Measurements from ENCODE around the gene MYLIP. TPM values are rescaled to one million over a fixed set of nuclear protein-coding genes. Genes with fewer than 3 reads are reported as not detected.

Gene MYLIP
- total RNA-seq, 1 experiment from 2014 or later: 42.2 TPM

- POLR2A ChIA-PET (ENCODE audit: unreplicated experiment): no interaction called here
- peaks cover 83% of the 10 kb centered on the region for H3K27me3 ChIP-seq (ENCODE audit: insufficient read depth, low read depth)
Observed at GRCh38 chr6:16190214-16190613, 61.3 kb downstream of the MYLIP start.

GRCh38 chr6:16196260-16196983 lies 67.5 kb downstream of the MYLIP start:
- no TSS peak for BruUV-seq (replicated peaks)
- no peaks in the 10 kb centered on the region; the same call in 1 of the 2 replicates for H3K9me2 ChIP-seq (ENCODE audit: insufficient read depth)
- DNase-seq: no peak
- H4K20me1 ChIP-seq (ENCODE audit: insufficient read depth): no peaks in the 10 kb centered on the region
- ChIA-PET CTCF (no interaction called here), POLR2A (ENCODE audit: unreplicated experiment) (no interaction called here)
- H3K4me1 ChIP-seq (replicated peaks; ENCODE audit: insufficient read depth): no peaks in the 10 kb centered on the region
- no peak overlapping the region for H3K27ac ChIP-seq
- intact Hi-C loops (cut with micrococcal nuclease; ENCODE audit: unreplicated experiment): no loop called here
- no peaks in the 10 kb centered on the region for H3K79me2 ChIP-seq (ENCODE audit: low read depth)
- no peaks in the 10 kb centered on the region for H3K9me3 ChIP-seq (ENCODE audit: insufficient read depth, low read depth)
- no peak for TF ChIP-seq CTCF (conservative IDR thresholded peaks at IDR 0.05)
- TF ChIP-seq EZH2 (IDR thresholded peaks at IDR 0.05; ENCODE audit: low read depth): no peak
- no peaks in the 10 kb centered on the region for H3K36me3 ChIP-seq (ENCODE audit: low read depth)
- H3K27me3 ChIP-seq (ENCODE audit: insufficient read depth, low read depth): peaks cover 66% of the 10 kb centered on the region
- H3K4me3 ChIP-seq: no peak overlapping the region
- no peaks in the 10 kb centered on the region for H3F3A ChIP-seq (ENCODE audit: insufficient read depth, low read depth)
- H3K4me2 ChIP-seq: no peak overlapping the region
- H2AFZ ChIP-seq: no peak overlapping the region

More at GRCh38 chr6:16190214-16190613, 61.3 kb downstream of the MYLIP start:
- H3K27ac ChIP-seq: no peak overlapping the region
- no peaks in the 10 kb centered on the region for H3K79me2 ChIP-seq (ENCODE audit: low read depth)
- DNase-seq: no peak
- H4K20me1 ChIP-seq (ENCODE audit: insufficient read depth): no peaks in the 10 kb centered on the region
- no peaks in the 10 kb centered on the region for H3F3A ChIP-seq (ENCODE audit: insufficient read depth, low read depth)
- no peaks in the 10 kb centered on the region for H3K9me3 ChIP-seq (ENCODE audit: insufficient read depth, low read depth)
- CTCF ChIA-PET: no interaction called here
- no peaks in the 10 kb centered on the region for H3K9me2 ChIP-seq (ENCODE audit: insufficient read depth)
- no peaks in the 10 kb centered on the region for H3K4me1 ChIP-seq (replicated peaks; ENCODE audit: insufficient read depth)
- no TSS peak for BruUV-seq (replicated peaks)
- no peak overlapping the region for H2AFZ ChIP-seq
- no peaks in the 10 kb centered on the region for H3K36me3 ChIP-seq (ENCODE audit: low read depth)
- H3K4me3 ChIP-seq: no peak overlapping the region
- intact Hi-C loops (cut with micrococcal nuclease; ENCODE audit: unreplicated experiment): no loop called here
- no peak overlapping the region for H3K4me2 ChIP-seq
- TF ChIP-seq EZH2 (IDR thresholded peaks at IDR 0.05; ENCODE audit: low read depth) (no peak), CTCF (conservative IDR thresholded peaks at IDR 0.05) (no peak)

GRCh38 chr6:16196984-16197546 lies 68.2 kb downstream of the MYLIP start:
- H2AFZ ChIP-seq: no peak overlapping the region
- CTCF ChIA-PET: no interaction called here
- no peak overlapping the region for H3K4me2 ChIP-seq
- no peaks in the 10 kb centered on the region for H3F3A ChIP-seq (ENCODE audit: insufficient read depth, low read depth)
- H3K79me2 ChIP-seq (ENCODE audit: low read depth): no peaks in the 10 kb centered on the region
- H3K9me3 ChIP-seq (ENCODE audit: insufficient read depth, low read depth): no peaks in the 10 kb centered on the region
- H4K20me1 ChIP-seq (ENCODE audit: insufficient read depth): no peaks in the 10 kb centered on the region
- no TSS peak for BruUV-seq (replicated peaks)
- no peaks in the 10 kb centered on the region for H3K4me1 ChIP-seq (replicated peaks; ENCODE audit: insufficient read depth)
- TF ChIP-seq EZH2 (IDR thresholded peaks at IDR 0.05; ENCODE audit: low read depth) (no peak), CTCF (conservative IDR thresholded peaks at IDR 0.05) (no peak)
- DNase-seq: no peak
- POLR2A ChIA-PET (ENCODE audit: unreplicated experiment): no interaction called here
- H3K27ac ChIP-seq: no peak overlapping the region
- H3K9me2 ChIP-seq (ENCODE audit: insufficient read depth): no peaks in the 10 kb centered on the region; the same call in 1 of the 2 replicates
- peaks cover 68% of the 10 kb centered on the region for H3K27me3 ChIP-seq (ENCODE audit: insufficient read depth, low read depth)
- H3K4me3 ChIP-seq: no peak overlapping the region
- intact Hi-C loops (cut with micrococcal nuclease; ENCODE audit: unreplicated experiment): no loop called here
- no peaks in the 10 kb centered on the region for H3K36me3 ChIP-seq (ENCODE audit: low read depth)

Small RNA genes lying within 50 kb of the gene (microRNA-seq; reads per million reads assigned to microRNA genes)
- not detected for gene MIR4639 (ENCODE audit: borderline number of aligned reads, borderline replicate concordance)

Other genes starting within 250 kb of the MYLIP start
- 2.0 and 2.4 TPM in 2 replicates for gene GMPR, start 109.5 kb downstream of the MYLIP start, total RNA-seq (2021)